BLaER1 (cell line): ENCODE measurements around the gene LRRIQ4.

ENCODE experiments used
- H3K27ac ChIP-seq: shearing (Covaris generic); formaldehyde crosslinking; 2 replicates; pipeline ENCODE4 v1.8.1; 2022
- H3K27me3 ChIP-seq: shearing (Covaris generic); formaldehyde crosslinking; 2 replicates; pipeline ENCODE4 v1.8.1; 2022
- H3K36me3 ChIP-seq: shearing (Covaris generic); formaldehyde crosslinking; 2 replicates; pipeline ENCODE4 v1.8.1; 2022
- H3K4me1 ChIP-seq: shearing (Covaris generic); formaldehyde crosslinking; 2 replicates; pipeline ENCODE4 v1.8.1; 2022
- H3K4me2 ChIP-seq: shearing (Covaris generic); formaldehyde crosslinking; 2 replicates; pipeline ENCODE4 v1.8.1; 2022
- H3K4me3 ChIP-seq: shearing (Covaris generic); formaldehyde crosslinking; 2 replicates; pipeline ENCODE4 v1.8.1; 2022
- H3K9ac ChIP-seq: shearing (Covaris generic); formaldehyde crosslinking; 2 replicates; pipeline ENCODE4 v1.8.1; 2022
- H3K9me3 ChIP-seq: shearing (Covaris generic); formaldehyde crosslinking; 2 replicates; pipeline ENCODE4 v1.8.1; 2022
- H4K20me1 ChIP-seq: shearing (Covaris generic); formaldehyde crosslinking; 2 replicates; pipeline ENCODE4 v1.8.1; 2022
- Cebpa-rat ChIP-seq: shearing (Covaris generic); IDR thresholded peaks from 2 replicates; pipeline ENCODE4 v1.8.1; 2022

LRRIQ4 gene

GRCh38 chr3:169812332-169813235, at the start of gene LRRIQ4, which contains the start of gene LRRC34:
TSS of gene LRRIQ4 (plus strand) at chr3:169812870. CDS start at chr3:169821922, 9,052 bp downstream.
TSS of gene LRRC34 (minus strand) at chr3:169812904. CDS start at chr3:169812548, 356 bp downstream.
- Histone ChIP-seq H3K4me2 (peak within 1 kb of the TSS; percentile 93), H3K27me3 (no peaks in the 10 kb centered on the region), H3K27ac (peak within 1 kb of the TSS; percentile 86), H3K36me3 (peaks cover 5% of the 10 kb centered on the region; the same call in 1 of the 2 replicates), H3K9ac (peak within 1 kb of the TSS; percentile 84), H3K4me3 (peak within 1 kb of the TSS; percentile 88), H3K4me1 (peaks cover 30% of the 10 kb centered on the region), H3K9me3 (peaks cover 13% of the 10 kb centered on the region), H4K20me1 (no peaks in the 10 kb centered on the region)
- no peak for TF ChIP-seq Cebpa-rat

- no peaks in the 10 kb centered on the region for H4K20me1 ChIP-seq
Observed at GRCh38 chr3:169764312-169764881, 48.3 kb upstream of the LRRIQ4 start.

GRCh38 chr3:169764882-169765612, 47.6 kb upstream of the LRRIQ4 start, which contains the start of gene TERC:
TSS of gene TERC (minus strand) at chr3:169765060.
- no peak for TF ChIP-seq Cebpa-rat
- Histone ChIP-seq H3K4me3 (peak within 1 kb of the TSS; percentile 84), H3K9me3 (no peaks in the 10 kb centered on the region), H3K27me3 (peaks cover 25% of the 10 kb centered on the region; the same call in 1 of the 2 replicates), H3K9ac (peak within 1 kb of the TSS; percentile 90), H3K4me2 (peak within 1 kb of the TSS; percentile 92), H3K36me3 (no peaks in the 10 kb centered on the region), H3K4me1 (0 out of 2 replicates have a peak, but pooled peaks cover 11% of the 10 kb centered on the region), H4K20me1 (no peaks in the 10 kb centered on the region), H3K27ac (peak within 1 kb of the TSS; percentile 93)

More at GRCh38 chr3:169764312-169764881, 48.3 kb upstream of the LRRIQ4 start:
- H3K9me3 ChIP-seq, result no peaks in the 10 kb centered on the region
- peaks cover 14% of the 10 kb centered on the region for H3K4me1 ChIP-seq
- peaks cover 20% of the 10 kb centered on the region; the same call in 1 of the 2 replicates for H3K27me3 ChIP-seq
- peak overlapping the region; percentile 84 for H3K4me3 ChIP-seq
- H3K4me2 ChIP-seq, result peak overlapping the region; percentile 92
- peak overlapping the region; percentile 93 for H3K27ac ChIP-seq
- no peaks in the 10 kb centered on the region for H3K36me3 ChIP-seq
- peak overlapping the region; percentile 90 for H3K9ac ChIP-seq
- TF ChIP-seq Cebpa-rat, result no peak

DNA sequence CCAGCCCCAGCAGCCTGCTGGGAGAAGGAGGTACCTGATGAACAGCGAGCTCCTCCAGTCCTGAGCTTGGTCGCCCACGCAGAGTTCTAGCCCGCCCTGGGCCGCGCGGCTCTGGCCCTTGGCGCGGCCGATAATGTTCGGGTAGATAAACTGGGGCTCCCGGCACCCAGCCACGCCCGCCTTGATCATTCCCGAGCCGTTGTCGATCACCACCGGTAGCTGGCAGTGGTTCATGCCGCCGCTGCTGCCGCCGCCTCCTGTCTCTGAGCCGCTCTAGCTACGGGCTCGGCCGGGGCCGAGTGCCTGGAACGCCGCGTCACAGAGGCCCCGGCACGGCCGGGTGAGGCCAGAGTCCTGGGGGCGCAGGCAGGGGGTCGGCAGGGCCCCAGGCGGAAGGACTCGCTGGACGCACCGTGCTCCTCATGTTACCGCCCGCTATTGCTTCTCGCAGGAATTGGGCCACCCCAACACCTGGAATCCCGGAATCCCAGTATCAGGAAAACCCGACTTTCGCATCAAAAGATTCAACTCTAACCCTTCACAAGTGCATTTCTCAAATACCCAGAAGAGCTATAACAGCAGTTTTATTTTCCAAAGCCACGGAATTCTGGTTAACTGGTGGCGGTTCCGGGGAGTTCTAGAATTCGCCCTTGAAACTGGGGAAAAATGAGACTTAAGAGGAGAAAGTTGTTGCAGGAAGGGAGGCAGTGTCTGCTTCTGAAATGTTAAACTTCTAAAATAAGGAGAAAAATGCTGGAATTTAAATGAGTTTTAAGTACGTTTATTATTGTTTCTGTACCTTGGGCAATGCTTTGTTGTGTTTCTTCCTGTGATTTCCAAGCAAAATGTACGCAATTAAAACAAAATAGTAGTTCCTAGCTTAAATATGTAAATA, 43.1 kb upstream of the LRRIQ4 start, which contains the start of gene ACTRT3:
Gene ACTRT3, minus strand, starts transcription at position 275 of the 895 bp plus-strand sequence. Its CDS starts 41 bp downstream, at position 234.
- H3K27me3 ChIP-seq, result peaks cover 20% of the 10 kb centered on the region; the same call in 1 of the 2 replicates
- H3K4me1 ChIP-seq, result peaks cover 8% of the 10 kb centered on the region
- H3K9ac ChIP-seq, result peak within 1 kb of the TSS; percentile 73
- peak within 1 kb of the TSS; percentile 87 for H3K4me2 ChIP-seq
- no peaks in the 10 kb centered on the region for H3K36me3 ChIP-seq
- peaks cover 9% of the 10 kb centered on the region; the same call in 1 of the 2 replicates for H4K20me1 ChIP-seq
- TF ChIP-seq Cebpa-rat, result no peak
- H3K4me3 ChIP-seq, result peak within 1 kb of the TSS; percentile 71
- peak within 1 kb of the TSS; percentile 44 for H3K27ac ChIP-seq
- H3K9me3 ChIP-seq, result no peaks in the 10 kb centered on the region

- Histone ChIP-seq H4K20me1 (peaks cover 9% of the 10 kb centered on the region; the same call in 1 of the 2 replicates), H3K27ac (peak overlapping the region; percentile 89)
- no peak for TF ChIP-seq Cebpa-rat
Observed at GRCh38 chr3:169771497-169772304, 41.0 kb upstream of the LRRIQ4 start.

GRCh38 chr3:169772305-169772896, 40.3 kb upstream of the LRRIQ4 start:
- Histone ChIP-seq H3K4me2 (peak overlapping the region; percentile 82), H3K9ac (peak overlapping the region; percentile 91), H3K4me1 (peaks cover 26% of the 10 kb centered on the region), H3K9me3 (no peaks in the 10 kb centered on the region), H3K27ac (peak overlapping the region; percentile 89), H3K27me3 (peaks cover 6% of the 10 kb centered on the region; the same call in 1 of the 2 replicates), H3K36me3 (peaks cover 25% of the 10 kb centered on the region), H3K4me3 (peak overlapping the region; percentile 76), H4K20me1 (peaks cover 9% of the 10 kb centered on the region; the same call in 1 of the 2 replicates)
- no peak for TF ChIP-seq Cebpa-rat

More at GRCh38 chr3:169771497-169772304, 41.0 kb upstream of the LRRIQ4 start:
- Histone ChIP-seq H3K27me3 (peaks cover 6% of the 10 kb centered on the region; the same call in 1 of the 2 replicates), H3K9me3 (no peaks in the 10 kb centered on the region), H3K36me3 (peaks cover 18% of the 10 kb centered on the region), H3K4me2 (peak overlapping the region; percentile 82), H3K9ac (peak overlapping the region; percentile 91), H3K4me3 (peak overlapping the region; percentile 76), H3K4me1 (peaks cover 26% of the 10 kb centered on the region)
